ENCODE data around the gene CACNA1C.

Gene CACNA1C

DNA sequence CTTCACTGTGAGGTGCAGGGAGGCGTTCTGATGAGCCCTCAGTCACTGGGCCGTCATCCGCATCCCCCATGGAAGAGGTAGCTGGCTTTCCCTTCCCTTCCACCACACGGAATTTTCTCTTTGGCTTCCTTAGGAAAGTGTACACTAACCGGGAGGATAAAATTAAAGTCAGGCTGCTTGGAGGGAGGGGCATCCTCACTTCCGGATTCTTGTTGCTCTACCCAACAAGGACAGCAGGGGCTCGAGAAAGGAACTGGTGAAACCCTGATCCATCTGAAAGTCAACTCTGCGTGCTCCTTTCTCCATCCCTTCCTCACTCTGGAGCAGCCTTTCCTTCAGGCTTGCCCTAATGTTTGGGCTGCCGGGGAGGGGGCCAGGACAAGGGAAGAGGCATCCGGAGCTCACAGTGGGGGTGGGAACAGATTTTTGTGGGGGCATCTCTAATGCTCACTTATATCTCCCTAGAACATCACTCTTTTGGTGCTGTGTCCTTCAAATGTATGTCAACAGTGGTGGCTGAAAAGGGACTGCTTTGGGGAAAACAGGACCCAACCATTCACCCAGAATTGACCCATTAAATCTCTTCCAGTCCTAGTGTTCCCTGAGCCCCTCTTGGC lies 640.6 kb downstream of the CACNA1C start:
- no peaks in the 10 kb centered on the region for H3K27me3 ChIP-seq (replicated peaks; ENCODE audit: control insufficient read depth, insufficient read depth, low read length)
- H3K9ac ChIP-seq (ENCODE audit: low read length): no peak overlapping the region
- no peak for DNase-seq (ENCODE audit: low read depth)
- no peak overlapping the region for H3K4me3 ChIP-seq (ENCODE audit: low read length)
- H3K36me3 ChIP-seq (ENCODE audit: control insufficient read depth, insufficient read depth, low read length, severe bottlenecking): peaks cover 10% of the 10 kb centered on the region
- H3K9me3 ChIP-seq (ENCODE audit: control insufficient read depth, low read length): no peaks in the 10 kb centered on the region
- H3K4me1 ChIP-seq (ENCODE audit: control insufficient read depth, insufficient read depth, low read length): no peaks in the 10 kb centered on the region

DNA sequence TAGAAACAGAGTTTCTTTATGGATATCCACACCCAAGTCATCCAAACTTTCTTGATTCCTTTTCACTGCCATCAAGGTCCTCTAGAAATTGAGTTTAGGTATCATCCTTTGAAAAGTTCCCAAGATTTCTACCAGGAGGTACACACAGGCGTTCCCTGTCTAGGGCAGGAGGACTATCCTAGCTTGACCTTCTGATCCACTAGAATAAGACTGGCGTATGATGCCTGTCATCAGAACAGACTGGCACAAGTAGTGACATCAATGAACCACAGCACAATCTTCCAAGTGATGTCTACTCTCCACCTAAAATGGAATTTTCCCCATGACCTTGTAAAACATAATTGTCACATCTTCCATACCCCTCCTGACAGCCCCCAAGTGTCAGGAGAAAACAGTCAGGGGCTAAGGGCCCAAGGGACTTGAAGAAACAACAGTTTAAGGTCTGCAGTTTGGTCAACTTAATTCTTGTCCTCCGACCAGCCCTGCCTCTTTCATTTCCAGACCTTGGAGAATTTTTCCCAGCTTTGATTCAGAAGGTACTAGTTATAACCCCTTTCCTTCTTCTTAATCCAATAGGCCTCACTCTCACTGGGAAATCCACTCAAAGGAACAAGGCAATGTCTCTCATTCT lies 641.3 kb downstream of the CACNA1C start:
- Histone ChIP-seq H3K4me3 (ENCODE audit: low read length) (no peak overlapping the region), H3K27me3 (replicated peaks; ENCODE audit: control insufficient read depth, insufficient read depth, low read length) (no peaks in the 10 kb centered on the region), H3K9ac (ENCODE audit: low read length) (no peak overlapping the region), H3K4me1 (ENCODE audit: control insufficient read depth, insufficient read depth, low read length) (no peaks in the 10 kb centered on the region), H3K9me3 (ENCODE audit: control insufficient read depth, low read length) (peaks cover 5% of the 10 kb centered on the region), H3K36me3 (ENCODE audit: control insufficient read depth, insufficient read depth, low read length, severe bottlenecking) (peaks cover 6% of the 10 kb centered on the region)
- DNase-seq (ENCODE audit: low read depth): no peak

DNA sequence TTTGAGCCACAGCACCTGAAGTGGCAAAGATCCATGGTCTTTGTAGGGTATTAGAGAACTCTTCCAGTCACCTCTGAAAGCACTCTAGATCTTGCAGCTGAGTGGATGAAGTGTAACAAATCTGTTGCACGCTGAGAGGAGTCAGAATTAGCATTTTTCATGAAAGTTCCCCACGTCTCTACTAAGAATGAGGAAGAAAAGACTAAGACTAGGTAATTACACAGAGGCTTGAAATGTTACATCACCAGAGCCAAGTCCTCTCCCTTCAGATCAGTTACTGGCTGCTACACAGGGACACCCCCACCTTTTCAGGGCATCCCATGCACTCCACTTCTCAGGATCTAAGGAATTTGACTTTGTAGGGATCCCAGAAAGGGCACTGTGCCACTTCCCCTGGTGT lies 643.3 kb downstream of the CACNA1C start:
- DNase-seq (ENCODE audit: low read depth): no peak
- no peak overlapping the region for H3K9ac ChIP-seq (ENCODE audit: low read length)
- no peaks in the 10 kb centered on the region for H3K4me1 ChIP-seq (ENCODE audit: control insufficient read depth, insufficient read depth, low read length)
- H3K36me3 ChIP-seq (ENCODE audit: control insufficient read depth, insufficient read depth, low read length, severe bottlenecking): no peaks in the 10 kb centered on the region
- peaks cover 9% of the 10 kb centered on the region for H3K9me3 ChIP-seq (ENCODE audit: control insufficient read depth, low read length)
- no peak overlapping the region for H3K4me3 ChIP-seq (ENCODE audit: low read length)
- H3K27me3 ChIP-seq (replicated peaks; ENCODE audit: control insufficient read depth, insufficient read depth, low read length): no peaks in the 10 kb centered on the region

DNA sequence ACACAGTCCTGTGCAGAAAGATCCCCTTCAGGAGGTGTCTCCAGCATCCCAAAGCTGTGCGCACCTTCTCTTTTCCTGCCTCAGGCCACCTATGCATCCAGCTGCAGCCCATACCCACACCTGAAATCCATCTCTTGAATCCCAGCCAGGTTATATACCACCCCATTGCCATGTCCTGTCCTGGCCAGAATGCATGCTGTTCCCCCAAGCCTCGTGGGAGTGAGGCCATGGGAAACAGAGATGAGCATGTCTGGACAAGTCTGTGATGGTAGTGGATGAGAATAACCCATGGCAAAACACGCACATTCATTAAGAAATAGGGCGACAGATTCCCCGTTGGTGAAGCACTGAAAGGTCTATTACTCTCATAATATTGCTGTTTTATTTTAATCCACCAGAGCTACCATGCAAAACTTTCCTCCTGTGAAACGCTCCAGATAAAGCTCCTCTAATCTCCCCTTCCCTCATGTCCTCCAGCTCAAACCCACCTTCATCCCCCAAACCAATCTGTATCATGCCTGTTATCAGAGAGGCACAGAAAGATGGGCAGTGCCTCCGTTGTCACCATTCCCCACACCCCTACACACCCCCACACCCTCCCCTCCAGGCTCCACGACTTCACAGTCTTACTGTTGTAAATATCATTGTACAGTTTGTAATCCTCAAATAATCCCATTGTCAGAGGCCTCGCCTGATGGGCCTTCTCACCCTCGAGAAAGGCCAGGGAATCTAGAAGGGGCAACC lies 644.4 kb downstream of the CACNA1C start:
- Histone ChIP-seq H3K9ac (ENCODE audit: low read length) (no peak overlapping the region), H3K27me3 (replicated peaks; ENCODE audit: control insufficient read depth, insufficient read depth, low read length) (no peaks in the 10 kb centered on the region), H3K4me1 (ENCODE audit: control insufficient read depth, insufficient read depth, low read length) (no peaks in the 10 kb centered on the region), H3K4me3 (ENCODE audit: low read length) (no peak overlapping the region), H3K36me3 (ENCODE audit: control insufficient read depth, insufficient read depth, low read length, severe bottlenecking) (no peaks in the 10 kb centered on the region), H3K9me3 (ENCODE audit: control insufficient read depth, low read length) (peaks cover 9% of the 10 kb centered on the region)
- DNase-seq (ENCODE audit: low read depth): no peak

DNA sequence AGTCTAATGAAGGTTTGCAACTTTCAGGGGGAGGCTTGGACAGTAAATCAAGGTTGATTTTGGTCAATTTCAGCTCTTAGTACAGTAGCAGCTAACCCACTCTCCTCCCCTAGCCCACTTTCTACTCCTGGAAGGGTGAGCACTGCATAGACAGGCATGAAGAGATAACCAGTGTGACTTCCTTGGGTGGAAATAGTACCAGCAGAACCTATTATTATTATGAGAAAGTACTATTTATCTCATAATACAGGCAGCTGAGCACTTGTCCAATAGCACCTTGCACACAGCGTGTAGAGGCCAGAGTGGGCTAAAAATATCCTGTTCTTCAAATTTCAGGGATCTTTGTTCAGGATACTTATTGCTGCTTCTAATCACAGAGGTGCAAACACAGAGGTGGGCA lies 645.8 kb downstream of the CACNA1C start:
- DNase-seq (ENCODE audit: low read depth): no peak
- H3K36me3 ChIP-seq (ENCODE audit: control insufficient read depth, insufficient read depth, low read length, severe bottlenecking): no peaks in the 10 kb centered on the region
- H3K9ac ChIP-seq (ENCODE audit: low read length): no peak overlapping the region

DNA sequence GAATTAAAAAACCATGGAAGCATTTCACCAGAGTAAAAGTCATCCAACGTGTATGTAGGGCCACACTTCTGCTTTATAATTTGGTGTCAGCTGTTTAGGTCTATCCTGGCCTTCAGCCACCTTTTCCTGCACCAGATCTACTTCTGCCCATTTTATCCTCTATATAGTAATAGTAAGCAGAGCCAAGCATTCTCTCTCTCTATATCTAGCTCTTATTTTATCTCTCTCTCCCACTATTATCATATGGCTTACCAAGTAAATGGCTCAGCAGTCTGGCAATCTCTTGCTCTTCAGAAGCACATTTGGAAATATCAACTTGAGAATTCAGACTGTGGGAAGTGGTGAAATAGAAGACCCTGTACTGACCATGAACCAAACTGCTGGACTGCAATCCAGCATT lies 657.9 kb downstream of the CACNA1C start:
- Histone ChIP-seq H3K9ac (ENCODE audit: low read length) (no peak overlapping the region), H3K4me1 (ENCODE audit: control insufficient read depth, insufficient read depth, low read length) (no peaks in the 10 kb centered on the region), H3K27me3 (replicated peaks; ENCODE audit: control insufficient read depth, insufficient read depth, low read length) (peaks cover 26% of the 10 kb centered on the region), H3K4me3 (ENCODE audit: low read length) (no peak overlapping the region), H3K9me3 (ENCODE audit: control insufficient read depth, low read length) (peaks cover 45% of the 10 kb centered on the region), H3K36me3 (ENCODE audit: control insufficient read depth, insufficient read depth, low read length, severe bottlenecking) (no peaks in the 10 kb centered on the region)
- no peak for DNase-seq (ENCODE audit: low read depth)

More for the DNA sequence above, 645.8 kb downstream of the CACNA1C start:
- Histone ChIP-seq H3K9me3 (ENCODE audit: control insufficient read depth, low read length) (peaks cover 9% of the 10 kb centered on the region), H3K4me1 (ENCODE audit: control insufficient read depth, insufficient read depth, low read length) (no peaks in the 10 kb centered on the region), H3K4me3 (ENCODE audit: low read length) (no peak overlapping the region), H3K27me3 (replicated peaks; ENCODE audit: control insufficient read depth, insufficient read depth, low read length) (no peaks in the 10 kb centered on the region)

DNA sequence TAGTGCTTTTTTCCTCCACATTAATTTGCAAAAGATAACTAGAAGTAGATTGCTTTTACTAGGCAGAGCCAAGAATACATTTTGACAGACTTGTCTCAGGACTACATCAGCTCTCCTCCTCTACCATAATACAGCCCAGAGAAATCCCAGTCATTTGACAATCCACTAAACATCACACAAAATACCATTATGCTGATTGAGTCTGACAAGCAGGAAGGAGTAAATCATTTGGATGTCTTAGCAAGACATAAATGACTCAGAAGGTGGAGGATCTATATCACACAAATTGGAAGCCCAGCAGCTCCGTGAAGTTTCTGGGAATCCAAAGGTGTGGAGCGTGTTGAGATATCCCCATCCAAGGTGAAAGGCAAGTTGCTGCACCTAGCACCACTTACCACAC lies 666.6 kb downstream of the CACNA1C start:
- Histone ChIP-seq H3K4me3 (ENCODE audit: low read length) (no peak overlapping the region), H3K36me3 (ENCODE audit: control insufficient read depth, insufficient read depth, low read length, severe bottlenecking) (no peaks in the 10 kb centered on the region), H3K9me3 (ENCODE audit: control insufficient read depth, low read length) (no peaks in the 10 kb centered on the region), H3K4me1 (ENCODE audit: control insufficient read depth, insufficient read depth, low read length) (no peaks in the 10 kb centered on the region), H3K9ac (ENCODE audit: low read length) (no peak overlapping the region), H3K27me3 (replicated peaks; ENCODE audit: control insufficient read depth, insufficient read depth, low read length) (peaks cover 67% of the 10 kb centered on the region)
- DNase-seq (ENCODE audit: low read depth): no peak

DNA sequence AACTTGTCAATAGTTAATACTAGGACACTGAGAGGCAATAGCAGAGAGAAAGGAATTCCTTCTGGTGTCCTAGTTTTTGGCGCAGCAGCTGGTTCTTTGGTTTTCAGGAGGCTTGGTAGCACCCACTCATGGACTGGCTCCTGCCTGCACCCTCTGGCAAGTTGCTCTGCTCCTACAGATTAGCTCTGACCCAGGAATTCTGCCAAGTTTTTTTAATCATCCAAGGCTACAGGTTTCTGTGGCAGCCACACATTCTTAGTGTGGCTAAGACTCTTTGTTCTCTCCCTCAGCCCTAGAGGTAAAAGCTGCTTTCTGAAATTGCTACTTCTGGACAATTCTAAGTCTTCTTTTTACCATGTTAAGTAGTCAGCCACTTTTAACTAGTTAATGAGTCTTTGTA lies 670.0 kb downstream of the CACNA1C start:
- H3K27me3 ChIP-seq (replicated peaks; ENCODE audit: control insufficient read depth, insufficient read depth, low read length): peaks cover 73% of the 10 kb centered on the region
- H3K9me3 ChIP-seq (ENCODE audit: control insufficient read depth, low read length): no peaks in the 10 kb centered on the region
- no peak for DNase-seq (ENCODE audit: low read depth)
- H3K4me3 ChIP-seq (ENCODE audit: low read length): no peak overlapping the region
- H3K36me3 ChIP-seq (ENCODE audit: control insufficient read depth, insufficient read depth, low read length, severe bottlenecking): no peaks in the 10 kb centered on the region
- H3K4me1 ChIP-seq (ENCODE audit: control insufficient read depth, insufficient read depth, low read length): no peaks in the 10 kb centered on the region
- no peak overlapping the region for H3K9ac ChIP-seq (ENCODE audit: low read length)

DNA sequence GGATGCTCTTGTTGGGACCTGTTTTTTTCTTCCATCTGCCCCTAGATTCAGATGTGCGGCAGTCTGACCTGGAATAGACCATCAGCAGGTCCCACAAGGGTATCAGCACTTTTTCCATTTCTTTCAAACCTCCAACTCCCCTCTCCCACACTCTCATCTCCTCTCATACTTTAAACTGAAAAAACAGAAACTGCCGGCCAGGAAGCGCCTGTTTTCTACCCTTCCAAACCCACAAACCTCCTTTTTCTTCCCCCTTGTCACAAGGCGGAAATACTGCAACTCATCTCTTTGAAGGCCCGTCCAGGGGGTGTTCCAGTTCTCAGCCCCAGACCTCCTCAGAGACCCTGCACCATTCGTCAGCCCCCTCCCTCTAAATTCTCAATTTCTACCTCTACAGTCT lies 679.5 kb downstream of the CACNA1C start:
- Histone ChIP-seq H3K9me3 (ENCODE audit: control insufficient read depth, low read length) (no peaks in the 10 kb centered on the region), H3K36me3 (ENCODE audit: control insufficient read depth, insufficient read depth, low read length, severe bottlenecking) (no peaks in the 10 kb centered on the region), H3K4me3 (ENCODE audit: low read length) (no peak overlapping the region), H3K4me1 (ENCODE audit: control insufficient read depth, insufficient read depth, low read length) (no peaks in the 10 kb centered on the region), H3K9ac (ENCODE audit: low read length) (no peak overlapping the region), H3K27me3 (replicated peaks; ENCODE audit: control insufficient read depth, insufficient read depth, low read length) (peaks cover 85% of the 10 kb centered on the region)
- DNase-seq (ENCODE audit: low read depth): no peak

DNA sequence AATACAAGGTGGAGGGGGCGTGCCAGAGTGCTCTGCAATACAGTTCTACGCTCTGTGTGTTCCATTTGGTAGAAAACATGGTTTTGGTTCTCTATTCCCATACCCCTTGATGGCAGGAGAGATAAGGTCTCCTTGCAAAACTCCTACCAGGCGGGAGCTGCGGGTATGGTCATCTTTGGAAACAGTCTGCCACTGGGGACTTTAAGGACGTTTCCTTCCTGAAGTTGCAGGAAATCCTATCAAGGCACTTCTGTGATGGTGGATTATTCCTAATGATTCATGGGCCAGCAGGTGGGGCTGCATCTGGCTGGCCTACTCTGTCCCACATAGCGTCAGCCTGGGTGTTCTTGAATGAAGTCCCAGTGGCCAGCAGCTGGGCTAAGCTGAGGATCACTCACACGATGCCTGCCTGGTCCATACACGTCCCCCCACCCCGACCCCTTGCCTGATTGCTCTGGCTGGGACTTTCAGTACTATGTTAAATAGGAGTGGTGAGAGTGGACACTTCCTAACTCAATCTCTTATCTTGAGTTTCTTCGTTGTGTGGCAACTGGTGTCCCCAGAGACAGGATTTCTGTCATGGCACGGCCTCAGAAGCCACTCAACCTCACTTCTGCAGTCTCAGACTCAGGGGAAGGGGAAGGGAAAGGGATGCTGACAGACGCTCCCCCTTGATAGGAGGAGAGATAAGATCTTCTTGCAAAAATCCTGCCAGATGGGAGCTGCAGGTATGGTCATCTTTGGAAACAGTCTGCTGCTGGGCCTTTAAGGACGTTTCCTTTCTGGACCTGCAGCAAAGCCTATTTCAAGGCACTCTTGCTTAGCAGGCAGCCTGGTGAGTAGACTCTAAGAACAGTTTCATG lies 680.9 kb downstream of the CACNA1C start:
- H3K9me3 ChIP-seq (ENCODE audit: control insufficient read depth, low read length): no peaks in the 10 kb centered on the region
- no peaks in the 10 kb centered on the region for H3K36me3 ChIP-seq (ENCODE audit: control insufficient read depth, insufficient read depth, low read length, severe bottlenecking)
- H3K4me3 ChIP-seq (ENCODE audit: low read length): no peak overlapping the region
- no peaks in the 10 kb centered on the region for H3K4me1 ChIP-seq (ENCODE audit: control insufficient read depth, insufficient read depth, low read length)
- H3K27me3 ChIP-seq (replicated peaks; ENCODE audit: control insufficient read depth, insufficient read depth, low read length): peaks cover 82% of the 10 kb centered on the region
- no peak for DNase-seq (ENCODE audit: low read depth)
- H3K9ac ChIP-seq (ENCODE audit: low read length): no peak overlapping the region

DNA sequence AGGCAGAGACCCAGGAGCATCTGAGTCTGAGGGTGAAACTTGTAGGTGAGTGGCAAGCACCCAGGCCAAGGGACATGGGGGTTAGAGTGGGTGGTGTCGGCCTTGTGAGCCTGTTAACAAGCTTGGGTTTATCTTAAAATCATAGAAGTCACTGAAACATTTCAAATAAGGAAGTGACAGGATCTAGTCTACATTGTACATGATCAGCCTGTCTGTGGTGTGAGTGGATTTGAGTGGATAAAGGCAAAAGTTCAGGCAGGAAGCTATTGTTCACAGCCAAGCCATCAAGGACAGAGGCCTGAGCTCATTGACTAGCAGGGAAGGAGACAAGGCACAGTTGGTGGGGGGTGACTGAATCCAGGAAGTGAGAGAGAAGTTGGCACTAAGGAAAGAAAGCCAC lies 682.6 kb downstream of the CACNA1C start:
- Histone ChIP-seq H3K27me3 (replicated peaks; ENCODE audit: control insufficient read depth, insufficient read depth, low read length) (peaks cover 73% of the 10 kb centered on the region), H3K9me3 (ENCODE audit: control insufficient read depth, low read length) (no peaks in the 10 kb centered on the region), H3K4me1 (ENCODE audit: control insufficient read depth, insufficient read depth, low read length) (no peaks in the 10 kb centered on the region), H3K9ac (ENCODE audit: low read length) (no peak overlapping the region), H3K4me3 (ENCODE audit: low read length) (no peak overlapping the region), H3K36me3 (ENCODE audit: control insufficient read depth, insufficient read depth, low read length, severe bottlenecking) (no peaks in the 10 kb centered on the region)
- DNase-seq (ENCODE audit: low read depth): no peak
